Measurements from ENCODE around the gene MRPL42.

GRCh38 chr12:93441617-93442410 is 25.5 kb upstream of the MRPL42 start, which contains the start of gene UBE2N:
- TF ChIP-seq, protein P1, sequence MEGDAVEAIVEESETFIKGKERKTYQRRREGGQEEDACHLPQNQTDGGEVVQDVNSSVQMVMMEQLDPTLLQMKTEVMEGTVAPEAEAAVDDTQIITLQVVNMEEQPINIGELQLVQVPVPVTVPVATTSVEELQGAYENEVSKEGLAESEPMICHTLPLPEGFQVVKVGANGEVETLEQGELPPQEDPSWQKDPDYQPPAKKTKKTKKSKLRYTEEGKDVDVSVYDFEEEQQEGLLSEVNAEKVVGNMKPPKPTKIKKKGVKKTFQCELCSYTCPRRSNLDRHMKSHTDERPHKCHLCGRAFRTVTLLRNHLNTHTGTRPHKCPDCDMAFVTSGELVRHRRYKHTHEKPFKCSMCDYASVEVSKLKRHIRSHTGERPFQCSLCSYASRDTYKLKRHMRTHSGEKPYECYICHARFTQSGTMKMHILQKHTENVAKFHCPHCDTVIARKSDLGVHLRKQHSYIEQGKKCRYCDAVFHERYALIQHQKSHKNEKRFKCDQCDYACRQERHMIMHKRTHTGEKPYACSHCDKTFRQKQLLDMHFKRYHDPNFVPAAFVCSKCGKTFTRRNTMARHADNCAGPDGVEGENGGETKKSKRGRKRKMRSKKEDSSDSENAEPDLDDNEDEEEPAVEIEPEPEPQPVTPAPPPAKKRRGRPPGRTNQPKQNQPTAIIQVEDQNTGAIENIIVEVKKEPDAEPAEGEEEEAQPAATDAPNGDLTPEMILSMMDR (IDR thresholded peaks at IDR 0.05), result no peak
- peak in 1 of 2 donors; percentile 44 for TF ChIP-seq POLR2A (IDR thresholded peaks at IDR 0.05)
- peak in 1 of 2 donors; percentile 80 for TF ChIP-seq POLR2AphosphoS5 (IDR thresholded peaks at IDR 0.05; ENCODE audit: insufficient read depth in 1 of 2, low read depth in 1 of 2)

All from vagina (tissue), 2 donors.